NCI-H2196 treated with DMSO at 0.1 percent for 48 hours (cell line): ENCODE results near the gene TRIM33.

Experiments used
- DNase-seq: peaks from one replicate; lab custom pipeline; 2025; ENCODE audit not compliant: unreplicated experiment; lab: John Stamatoyannopoulos, UW

Gene TRIM33

GRCh38 chr1:114511032-114511785, at the start of gene TRIM33:
TRIM33 (minus strand) TSS chr1:114511203; CDS start chr1:114511076, 127 bp downstream.
- DNase-seq: peak; percentile 70

- DNase-seq: no peak
Observed at GRCh38 chr1:114559356-114559755, 48.4 kb upstream of the TRIM33 start.

DNA sequence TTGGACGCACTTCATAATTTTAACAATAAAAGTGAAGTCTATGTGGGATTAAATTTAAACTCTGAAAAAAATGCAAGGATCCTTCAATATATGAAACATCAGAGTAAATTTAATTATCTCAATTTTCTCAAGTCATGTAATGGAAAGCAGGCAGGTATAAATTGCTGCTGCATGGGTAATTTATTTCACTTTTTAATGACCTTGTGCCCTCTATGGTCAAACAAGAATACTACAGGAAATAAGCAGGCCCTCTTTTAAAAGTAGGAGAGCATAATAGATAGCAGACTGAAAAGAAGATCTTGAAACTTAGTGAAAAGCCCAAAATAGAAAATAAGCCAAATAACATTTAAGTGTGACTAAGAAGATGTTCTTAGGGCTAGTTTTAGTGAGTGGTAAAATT, 47.5 kb upstream of the TRIM33 start:
- no peak for DNase-seq

GRCh38 chr1:114554577-114554976, 43.6 kb upstream of the TRIM33 start:
- DNase-seq: no peak

DNA sequence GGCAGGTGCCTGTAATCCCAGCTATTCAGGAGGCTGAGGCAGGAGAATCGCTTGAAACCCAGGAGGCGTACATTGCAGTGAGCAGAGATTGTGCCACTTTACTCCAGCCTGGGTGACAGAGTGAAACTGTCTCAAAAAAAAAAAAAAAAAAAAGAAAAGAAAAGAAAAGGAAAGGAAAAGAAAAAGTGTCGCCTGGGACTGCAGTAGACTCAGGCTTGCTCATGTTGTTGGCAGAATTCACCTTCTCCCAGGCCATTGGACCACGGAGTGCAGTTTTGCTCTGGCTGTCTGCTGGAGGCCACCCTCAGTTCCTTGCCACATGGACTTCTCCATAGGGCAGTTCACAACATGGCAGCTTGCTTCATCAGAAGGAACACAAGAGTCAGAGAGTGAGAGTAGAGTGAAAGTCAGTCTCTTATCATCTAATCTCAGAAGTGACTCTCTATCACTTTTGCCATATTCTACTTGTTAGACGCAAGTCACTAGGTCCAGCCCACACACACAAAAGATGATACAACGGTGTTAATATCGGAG, 41.2 kb upstream of the TRIM33 start:
- no peak for DNase-seq

DNA sequence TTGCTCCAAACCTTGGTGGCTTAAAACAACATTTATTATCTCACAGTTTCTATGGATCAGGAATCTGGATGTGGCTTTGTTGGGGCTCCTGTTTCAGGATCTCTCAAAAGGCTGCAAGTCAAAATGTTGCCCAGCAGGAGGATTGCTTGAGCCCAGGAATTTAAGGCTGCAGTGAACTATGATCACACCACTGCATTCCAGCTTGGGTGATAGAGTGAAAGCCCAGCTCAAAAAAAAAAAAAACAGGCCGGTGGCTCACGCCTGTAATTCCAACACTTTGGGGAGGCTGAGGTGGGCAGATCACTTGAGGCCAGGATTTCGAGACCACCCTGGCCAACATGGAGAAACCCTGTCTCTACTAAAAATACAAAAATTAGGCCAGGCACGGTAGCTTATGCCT, 40.4 kb upstream of the TRIM33 start:
- no peak for DNase-seq

- no peak for DNase-seq
Observed at GRCh38 chr1:114550336-114550735, 39.3 kb upstream of the TRIM33 start.

- no peak for DNase-seq
Observed at GRCh38 chr1:114549137-114549536, 38.1 kb upstream of the TRIM33 start.

- no peak for DNase-seq
Observed at GRCh38 chr1:114547076-114547475, 36.1 kb upstream of the TRIM33 start.

GRCh38 chr1:114545796-114546195, 34.8 kb upstream of the TRIM33 start:
- DNase-seq: no peak

DNA sequence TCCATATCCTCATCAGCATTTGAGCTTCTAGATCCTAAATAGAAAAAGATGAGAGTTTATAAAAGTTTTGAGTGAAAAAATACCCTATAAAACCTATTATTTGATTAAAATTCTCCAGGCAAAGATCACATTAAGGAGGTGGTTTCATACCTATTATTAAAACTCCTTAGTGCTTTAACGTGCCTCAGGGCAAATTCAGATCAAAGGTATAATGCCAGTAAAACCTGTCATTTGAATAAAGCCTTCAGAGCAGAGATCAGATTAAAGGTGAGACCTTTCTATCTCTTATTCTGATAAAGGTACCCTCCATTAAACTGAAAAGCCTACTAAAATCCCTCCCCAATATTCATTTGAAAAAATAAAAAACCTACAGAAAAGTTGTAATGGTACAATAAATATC, 34.3 kb upstream of the TRIM33 start:
- no peak for DNase-seq

GRCh38 chr1:114540821-114541220, 29.8 kb upstream of the TRIM33 start:
- DNase-seq: no peak

GRCh38 chr1:114540272-114540671, 29.3 kb upstream of the TRIM33 start:
- DNase-seq: no peak

GRCh38 chr1:114536043-114536442, 25.0 kb upstream of the TRIM33 start:
- no peak for DNase-seq

GRCh38 chr1:114535401-114535800, 24.4 kb upstream of the TRIM33 start:
- no peak for DNase-seq

GRCh38 chr1:114531094-114531493, 20.1 kb upstream of the TRIM33 start:
- DNase-seq: no peak

DNA sequence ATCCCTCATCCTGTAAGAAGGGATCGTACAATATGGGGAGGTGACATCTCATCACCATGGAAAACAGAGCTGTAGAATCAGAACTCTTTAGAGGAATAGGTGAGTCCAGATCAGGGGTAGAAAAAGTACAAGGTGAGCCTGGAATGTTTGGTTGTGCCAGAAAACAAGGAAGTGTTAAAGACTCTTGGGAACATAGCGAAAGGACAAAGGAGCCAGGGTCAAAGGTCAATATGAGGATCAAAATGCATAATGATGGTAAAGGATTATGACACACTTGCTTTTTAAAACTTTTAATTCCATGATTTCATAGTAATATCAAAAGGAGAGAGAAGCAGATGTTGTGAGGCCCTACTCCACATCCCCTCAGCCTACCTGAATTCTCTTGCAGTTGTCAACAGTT, 19.2 kb upstream of the TRIM33 start:
- DNase-seq: no peak

DNA sequence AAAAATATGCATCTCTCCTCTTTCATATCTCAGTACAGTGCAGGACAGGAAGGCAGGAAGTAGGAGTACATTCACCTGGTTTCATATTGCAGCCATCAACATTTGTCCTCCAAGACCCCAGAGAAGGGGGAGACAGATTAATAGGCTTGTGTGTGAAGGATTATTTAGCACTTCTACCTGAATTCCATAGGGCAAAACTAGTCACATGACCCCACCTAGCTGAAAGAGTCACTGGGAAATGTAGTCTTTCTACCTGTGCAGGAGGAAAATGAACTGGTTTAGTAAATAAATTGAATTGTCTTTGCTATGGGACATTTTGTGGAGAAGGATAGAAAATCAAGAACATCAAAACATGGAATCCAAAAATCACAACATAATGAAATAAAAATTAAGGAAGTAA, 13.9 kb upstream of the TRIM33 start:
- no peak for DNase-seq

GRCh38 chr1:114522264-114522575, 11.2 kb upstream of the TRIM33 start:
- DNase-seq: no peak

DNA sequence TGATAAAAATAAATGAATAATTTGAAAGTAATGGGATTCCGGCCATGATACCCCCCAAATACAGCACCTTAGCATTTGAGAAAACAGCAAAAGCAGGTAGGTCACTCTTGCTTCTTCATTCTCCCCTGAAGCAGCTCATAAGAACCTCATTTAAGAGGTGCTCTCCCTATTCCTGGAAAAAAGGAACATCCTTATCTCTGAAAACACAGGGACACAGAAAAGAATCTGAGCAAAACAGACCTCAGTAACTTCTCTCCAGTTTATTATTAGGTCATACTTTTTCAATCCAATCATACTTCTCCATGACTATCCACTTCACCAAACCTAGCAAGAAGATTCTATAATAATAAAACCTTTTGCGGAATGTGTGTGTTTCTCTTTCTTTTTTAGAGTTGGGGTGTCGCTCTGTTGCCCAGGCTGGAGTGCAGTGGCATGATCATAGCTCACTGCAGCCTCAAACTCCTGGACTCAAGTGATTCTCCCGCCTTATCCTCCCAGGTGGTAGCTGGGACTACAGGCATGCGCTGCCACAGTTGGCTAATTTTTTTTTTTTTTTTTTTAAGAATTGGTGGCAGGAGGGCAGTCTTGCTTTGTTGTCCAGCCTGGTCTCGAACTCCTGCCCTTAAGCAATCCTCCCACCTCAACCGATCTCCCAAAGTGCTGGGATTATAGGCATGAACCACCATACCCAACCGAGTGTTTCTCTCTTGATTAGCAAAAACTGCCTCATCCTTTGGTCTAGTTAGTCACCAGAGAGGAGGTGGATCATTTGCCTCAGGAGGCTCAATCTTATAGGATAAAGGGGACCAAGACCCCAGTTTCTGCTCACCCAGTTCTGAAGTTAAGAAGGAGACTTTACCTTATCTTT, 10.6 kb upstream of the TRIM33 start:
- DNase-seq: no peak

DNA sequence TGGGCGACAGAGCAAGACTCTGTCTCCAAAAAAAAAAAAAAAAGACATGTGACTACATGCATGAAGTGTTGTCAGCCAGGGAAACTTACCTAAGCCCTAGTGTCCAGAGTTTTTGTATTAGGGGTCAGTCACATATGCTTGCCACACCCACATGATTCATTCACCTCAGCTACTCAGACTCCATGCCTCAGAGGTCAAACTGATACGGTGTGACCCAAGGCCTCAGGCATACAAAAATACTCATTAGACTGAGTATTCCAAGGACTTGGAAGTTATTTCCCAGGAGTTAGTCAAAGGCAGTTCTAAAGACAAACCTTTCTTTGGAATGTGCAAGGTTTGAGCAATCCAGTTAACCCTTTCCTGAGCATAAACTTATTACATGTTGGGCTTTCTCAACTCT, 6.3 kb upstream of the TRIM33 start:
- no peak for DNase-seq

- DNase-seq: no peak
Observed at GRCh38 chr1:114512595-114513280, 1.7 kb upstream of the TRIM33 start.
